ENCODE data around the gene AK4.

GRCh38 chr1:65104854-65105534 is 43.0 kb upstream of the AK4 start:
- TF ChIP-seq POLR2A (IDR thresholded peaks at IDR 0.05) (no peak), CTCF (IDR thresholded peaks at IDR 0.05) (no peak)

Data from upper lobe of left lung (tissue), 4 donors.